NB4 (cell line): ENCODE data around the gene ASIC3.

Experiments used
- CTCF ChIP-seq: IDR thresholded peaks from one replicate; pipeline ENCODE4 v1.5.1; 2012; ENCODE audit warnings: low read depth, low read length
- MAX ChIP-seq: IDR thresholded peaks from 2 replicates; pipeline ENCODE4 v1.6.1; 2011; ENCODE audit warnings: low read depth, low read length
- MYC ChIP-seq: IDR thresholded peaks from 2 replicates; pipeline ENCODE4 v1.6.1; 2011; ENCODE audit warnings: low read depth, low read length
- POLR2A ChIP-seq: IDR thresholded peaks from 2 replicates; pipeline ENCODE4 v1.6.1; 2011; ENCODE audit warnings: mild to moderate bottlenecking; ENCODE audit not compliant: insufficient read length; ENCODE audit errors: extremely low read depth

DNA sequence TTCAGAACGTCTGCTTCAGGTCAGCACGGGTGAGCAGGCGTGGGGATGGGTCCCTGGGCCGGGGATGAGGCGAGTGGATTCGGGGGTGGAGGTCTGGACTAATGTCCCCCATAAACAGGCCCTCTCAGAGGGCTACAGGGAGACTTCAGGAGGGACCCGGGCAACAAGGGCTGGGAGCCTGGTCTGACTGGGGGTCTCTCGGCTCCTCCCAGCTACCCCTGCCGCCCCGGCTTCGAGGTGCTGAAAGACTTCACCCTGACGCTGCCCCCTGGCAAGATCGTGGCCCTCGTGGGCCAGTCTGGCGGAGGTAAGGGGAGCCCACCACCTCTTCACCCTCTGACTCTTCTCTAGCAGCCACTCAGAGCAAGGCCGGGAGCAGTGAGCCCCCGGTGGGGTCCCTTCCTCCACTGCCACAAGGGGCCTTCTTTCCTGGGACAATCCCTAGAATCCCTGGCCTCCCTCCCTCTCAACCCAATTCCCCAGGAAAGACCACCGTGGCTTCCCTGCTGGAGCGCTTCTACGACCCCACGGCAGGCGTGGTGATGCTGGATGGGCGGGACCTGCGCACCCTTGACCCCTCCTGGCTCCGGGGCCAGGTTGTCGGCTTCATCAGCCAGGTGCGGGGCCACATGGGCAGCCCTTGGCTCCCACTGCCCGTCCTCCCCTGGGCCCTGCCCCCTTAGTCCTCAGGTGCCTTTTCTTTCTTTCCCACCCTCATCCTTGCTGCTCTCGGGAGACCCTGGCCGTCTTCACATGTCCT is 7.5 kb upstream of the ASIC3 start:
- TF ChIP-seq CTCF = no peak
- no peak for TF ChIP-seq POLR2A
- no peak for TF ChIP-seq MAX
- no peak for TF ChIP-seq MYC
